Measurements from ENCODE around the gene ARL1. TPM values are rescaled to one million over a fixed set of nuclear protein-coding genes. Genes with fewer than 3 reads are reported as not detected.

Gene ARL1
- total RNA-seq (2022; extraction: Qiagen RNA extraction), result 59.7 to 67.4 TPM (median 64.7 TPM) in 5 replicates

GRCh38 chr12:101407436-101408345 lies at the start of gene ARL1:
ARL1 (minus strand) TSS chr12:101407772; CDS start chr12:101407645, 127 bp downstream.

Other genes starting within 250 kb of the ARL1 start
- not detected in 5 replicates for gene SLC5A8, start 197.5 kb downstream of the ARL1 start, total RNA-seq (2022; extraction: Qiagen RNA extraction)
- 14.8 to 18.9 TPM (median 16.1 TPM) in 5 replicates for gene UTP20, start 127.7 kb downstream of the ARL1 start, total RNA-seq (2022; extraction: Qiagen RNA extraction)
- gene SPIC, start 67.6 kb upstream of the ARL1 start, total RNA-seq (2022; extraction: Qiagen RNA extraction), result not detected in 5 replicates
- gene MYBPC1, start 187.2 kb upstream of the ARL1 start, total RNA-seq (2022; extraction: Qiagen RNA extraction), result 0.05 TPM in 1 of 5 replicates, not detected in the others